WTC11 (cell line): ENCODE results near the gene RHCG. TPM values are rescaled to one million over a fixed set of nuclear protein-coding genes. Genes with fewer than 3 reads are reported as not detected.
A peak's percentile ranks its signal among the peaks of the same experiment; 100 is the strongest.

Experiments
- ATAC-seq: fragments of 200-7000 bp; cut with Tn5 transposase; 2 replicates; pipeline ENCODE4 v1.10.0; 2021; ENCODE audit warnings: mild to moderate bottlenecking, moderate library complexity
- CTCF ChIA-PET: fragments of 300-600 bp; sonication (Branson Sonifier 250); formaldehyde crosslinking; loops from one replicate; lab custom pipeline; 2021; ENCODE audit warnings: antibody characterized with exemption; lab: Charles Lee
- POLR2A ChIA-PET: fragments of 350-600 bp; sonication (Branson Sonifier 250); formaldehyde crosslinking; loops from one replicate; lab custom pipeline; 2021; ENCODE audit warnings: antibody characterized with exemption; lab: Charles Lee
- DNase-seq: peaks from one replicate; pipeline ENCODE4 v3.0.0; 2021; ENCODE audit warnings: low spot score
- H3K27ac Mint-ChIP-seq: 2 replicates; pipeline ENCODE4 v1.8.0; 2021; ENCODE audit warnings: mixed read lengths
- H3K27me3 Mint-ChIP-seq: 2 replicates; pipeline ENCODE4 v1.8.0; 2021; ENCODE audit warnings: low read depth, mild to moderate bottlenecking, moderate library complexity, mixed read lengths
- H3K36me3 Mint-ChIP-seq: 2 replicates; pipeline ENCODE4 v1.8.0; 2021; ENCODE audit warnings: mixed read lengths
- H3K4me1 Mint-ChIP-seq: 2 replicates; pipeline ENCODE4 v1.8.0; 2022; ENCODE audit warnings: mixed read lengths
- H3K4me3 Mint-ChIP-seq: 2 replicates; pipeline ENCODE4 v1.8.0; 2021; ENCODE audit warnings: mild to moderate bottlenecking, moderate library complexity, mixed read lengths
- H3K9me3 Mint-ChIP-seq: 2 replicates; pipeline ENCODE4 v1.8.0; 2021; ENCODE audit warnings: mixed read lengths
- CDX4 ChIP-seq: fragments of 250-450 bp; sonication (Bioruptor Pico); IDR thresholded peaks from 2 replicates; pipeline ENCODE4 v1.9.0; 2021; ENCODE audit warnings: moderate library complexity, mild to moderate bottlenecking, inconsistent platforms, borderline replicate concordance
- ELF4 ChIP-seq: sonication (generic); formaldehyde crosslinking; IDR thresholded peaks from 2 replicates; pipeline ENCODE4 v1.8.1; 2022; ENCODE audit warnings: low read depth, mild to moderate bottlenecking, moderate library complexity, missing genetic modification reagents
- EMX1 ChIP-seq: fragments of 250-450 bp; sonication (Bioruptor Pico); IDR thresholded peaks from 2 replicates; pipeline ENCODE4 v1.8.0; 2021; ENCODE audit warnings: mild to moderate bottlenecking
- ERG ChIP-seq: fragments of 250-450 bp; sonication (Bioruptor Pico); IDR thresholded peaks from 2 replicates; pipeline ENCODE4 v1.8.0; 2021; ENCODE audit warnings: mild to moderate bottlenecking
- ESRRA ChIP-seq: sonication (generic); formaldehyde crosslinking; IDR thresholded peaks from 2 replicates; pipeline ENCODE4 v1.8.1; 2022; ENCODE audit warnings: mild to moderate bottlenecking, missing genetic modification reagents, borderline replicate concordance
- FOXP1 ChIP-seq: sonication (generic); formaldehyde crosslinking; IDR thresholded peaks from 2 replicates; pipeline ENCODE4 v1.8.0; 2022; ENCODE audit warnings: missing genetic modification reagents, mild to moderate bottlenecking, moderate library complexity, borderline replicate concordance
- GRHL2 ChIP-seq: fragments of 250-450 bp; sonication (Bioruptor Pico); IDR thresholded peaks from 2 replicates; pipeline ENCODE4 v1.8.0; 2022; ENCODE audit warnings: mild to moderate bottlenecking, moderate library complexity; ENCODE audit not compliant: insufficient replicate concordance, severe bottlenecking
- IRF1 ChIP-seq: sonication (generic); formaldehyde crosslinking; IDR thresholded peaks from 2 replicates; pipeline ENCODE4 v1.8.0; 2023; ENCODE audit warnings: missing genetic modification reagents
- JAZF1 ChIP-seq: fragments of 250-450 bp; sonication (Bioruptor Pico); IDR thresholded peaks from 2 replicates; pipeline ENCODE4 v1.9.0; 2021; ENCODE audit warnings: moderate library complexity, mild to moderate bottlenecking, inconsistent platforms
- JUN ChIP-seq: sonication (generic); formaldehyde crosslinking; IDR thresholded peaks from 2 replicates; pipeline ENCODE4 v1.8.0; 2023; ENCODE audit warnings: mild to moderate bottlenecking, missing genetic modification reagents
- NR1H2 ChIP-seq: sonication (generic); formaldehyde crosslinking; IDR thresholded peaks from 2 replicates; pipeline ENCODE4 v1.9.0; 2021; ENCODE audit warnings: mild to moderate bottlenecking, moderate library complexity, missing genetic modification reagents
- NR2C2 ChIP-seq: sonication (generic); formaldehyde crosslinking; IDR thresholded peaks from 2 replicates; pipeline ENCODE4 v1.8.0; 2022; ENCODE audit warnings: mild to moderate bottlenecking, missing genetic modification reagents
- PRRX2 ChIP-seq: fragments of 250-450 bp; sonication (Bioruptor Pico); IDR thresholded peaks from 2 replicates; pipeline ENCODE4 v1.8.0; 2021; ENCODE audit warnings: mild to moderate bottlenecking
- RELA ChIP-seq: sonication (generic); formaldehyde crosslinking; IDR thresholded peaks from 2 replicates; pipeline ENCODE4 v1.8.1; 2022; ENCODE audit warnings: missing genetic modification reagents, mild to moderate bottlenecking, borderline replicate concordance
- SMAD3 ChIP-seq: sonication (generic); formaldehyde crosslinking; IDR thresholded peaks from 2 replicates; pipeline ENCODE4 v1.8.0; 2022; ENCODE audit warnings: missing genetic modification reagents, mild to moderate bottlenecking, borderline replicate concordance
- ZMAT4 ChIP-seq: fragments of 250-450 bp; sonication (Bioruptor Pico); IDR thresholded peaks from 2 replicates; pipeline ENCODE4 v1.9.0; 2021; ENCODE audit warnings: mild to moderate bottlenecking
- ZNF281 ChIP-seq: sonication (generic); formaldehyde crosslinking; IDR thresholded peaks from 2 replicates; pipeline ENCODE4 v1.8.0; 2023; ENCODE audit warnings: mild to moderate bottlenecking, missing genetic modification reagents
- ZNF425 ChIP-seq: fragments of 250-450 bp; sonication (Bioruptor Pico); conservative IDR thresholded peaks from 2 replicates; pipeline ENCODE4 v1.9.0; 2021; ENCODE audit warnings: mild to moderate bottlenecking
- total RNA-seq: library from RNA; stranded (reverse); gene quantifications from 3 replicates; pipeline ENCODE4 v1.2.3, GENCODE V29; 2021
- TF ChIP-seq, protein P1 (sequence below): sonication (generic); formaldehyde crosslinking; IDR thresholded peaks from 2 replicates; pipeline ENCODE4 v1.8.0; 2022; ENCODE audit warnings: mild to moderate bottlenecking, missing genetic modification reagents
- TF ChIP-seq, protein P2 (sequence below): sonication (generic); formaldehyde crosslinking; IDR thresholded peaks from 2 replicates; pipeline ENCODE4 v1.8.1; 2023; ENCODE audit warnings: mild to moderate bottlenecking, missing genetic modification reagents, moderate library complexity

RHCG gene
- total RNA-seq, 1 experiment from 2014 or later, result 0.31 TPM

- ChIA-PET CTCF (interaction anchor here (0.8 to 10.3 kb wide), 11 partner anchors 8 to 222 kb away, joined by 3 to 142 read pairs (median 4); no protein-coding TSS in a partner anchor), POLR2A (no interaction called here)
- no peak for DNase-seq
- peak; percentile 61 for ATAC-seq
- H3K9me3 Mint-ChIP-seq, result no peaks in the 10 kb centered on the region
- H3K4me3 Mint-ChIP-seq, result no peak overlapping the region
- H3K27ac Mint-ChIP-seq, result no peak overlapping the region
- H3K27me3 Mint-ChIP-seq, result peaks cover 39% of the 10 kb centered on the region
- no peaks in the 10 kb centered on the region for H3K36me3 Mint-ChIP-seq
- TF ChIP-seq, protein P1, sequence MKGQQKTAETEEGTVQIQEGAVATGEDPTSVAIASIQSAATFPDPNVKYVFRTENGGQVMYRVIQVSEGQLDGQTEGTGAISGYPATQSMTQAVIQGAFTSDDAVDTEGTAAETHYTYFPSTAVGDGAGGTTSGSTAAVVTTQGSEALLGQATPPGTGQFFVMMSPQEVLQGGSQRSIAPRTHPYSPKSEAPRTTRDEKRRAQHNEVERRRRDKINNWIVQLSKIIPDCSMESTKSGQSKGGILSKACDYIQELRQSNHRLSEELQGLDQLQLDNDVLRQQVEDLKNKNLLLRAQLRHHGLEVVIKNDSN (CRISPR knock-in tag), result no peak
- no peak for TF ChIP-seq JUN (CRISPR knock-in tag)
- TF ChIP-seq GRHL2 (CRISPR knock-in tag), result no peak
- TF ChIP-seq FOXP1, result no peak
- no peak for TF ChIP-seq ZNF281 (CRISPR knock-in tag)
- no peak for TF ChIP-seq ELF4 (CRISPR knock-in tag)
- no peak for TF ChIP-seq CDX4 (CRISPR knock-in tag)
- peaks cover 16% of the 10 kb centered on the region for H3K4me1 Mint-ChIP-seq
These were observed 46.0 kb downstream of the RHCG start for GRCh38 chr15:89450076-89451006.

- Mint-ChIP-seq H3K36me3 (no peaks in the 10 kb centered on the region), H3K4me3 (no peak overlapping the region), H3K27me3 (peaks cover 33% of the 10 kb centered on the region), H3K4me1 (peaks cover 30% of the 10 kb centered on the region), H3K27ac (no peak overlapping the region), H3K9me3 (no peaks in the 10 kb centered on the region)
- POLR2A ChIA-PET, result interaction anchor here (0.6 kb wide), 1 partner anchor 22 kb away, joined by 3 read pairs; no protein-coding TSS in a partner anchor
- no peak for DNase-seq
- CTCF ChIA-PET, result interaction anchor here (0.6 to 10.3 kb wide), 9 partner anchors 19 to 224 kb away, joined by 3 to 142 read pairs (median 3); no protein-coding TSS in a partner anchor
- no peak for ATAC-seq
- TF ChIP-seq ZMAT4 (CRISPR knock-in tag) (no peak), PRRX2 (no peak), EMX1 (no peak), JUN (CRISPR knock-in tag) (no peak)
- TF ChIP-seq, protein P2, sequence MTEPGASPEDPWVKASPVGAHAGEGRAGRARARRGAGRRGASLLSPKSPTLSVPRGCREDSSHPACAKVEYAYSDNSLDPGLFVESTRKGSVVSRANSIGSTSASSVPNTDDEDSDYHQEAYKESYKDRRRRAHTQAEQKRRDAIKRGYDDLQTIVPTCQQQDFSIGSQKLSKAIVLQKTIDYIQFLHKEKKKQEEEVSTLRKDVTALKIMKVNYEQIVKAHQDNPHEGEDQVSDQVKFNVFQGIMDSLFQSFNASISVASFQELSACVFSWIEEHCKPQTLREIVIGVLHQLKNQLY (CRISPR knock-in tag), result no peak
These were observed 47.6 kb downstream of the RHCG start for GRCh38 chr15:89448825-89449224.

GRCh38 chr15:89447676-89448075 is 48.7 kb downstream of the RHCG start:
- no peaks in the 10 kb centered on the region for H3K36me3 Mint-ChIP-seq
- POLR2A ChIA-PET, result interaction anchor here (0.6 kb wide), 1 partner anchor 47 kb away, joined by 3 read pairs; no protein-coding TSS in a partner anchor
- no peak for DNase-seq
- CTCF ChIA-PET, result interaction anchor here (0.7 to 10.3 kb wide), 5 partner anchors 14 to 90 kb away, joined by 3 to 142 read pairs (median 96); no protein-coding TSS in a partner anchor
- no peaks in the 10 kb centered on the region for H3K9me3 Mint-ChIP-seq
- H3K4me3 Mint-ChIP-seq, result no peak overlapping the region
- peaks cover 37% of the 10 kb centered on the region for H3K4me1 Mint-ChIP-seq
- H3K27me3 Mint-ChIP-seq, result peaks cover 21% of the 10 kb centered on the region
- ATAC-seq, result no peak
- no peak overlapping the region for H3K27ac Mint-ChIP-seq
- no peak for TF ChIP-seq IRF1 (CRISPR knock-in tag)
- no peak for TF ChIP-seq RELA (CRISPR knock-in tag)
- TF ChIP-seq FOXP1, result no peak
- no peak for TF ChIP-seq ZNF425
- TF ChIP-seq JAZF1 (CRISPR knock-in tag), result no peak
- TF ChIP-seq NR1H2 (CRISPR knock-in tag), result no peak
- TF ChIP-seq ERG, result no peak
- no peak for TF ChIP-seq ESRRA (CRISPR knock-in tag)
- TF ChIP-seq SMAD3 (CRISPR knock-in tag), result no peak
- no peak for TF ChIP-seq NR2C2 (CRISPR knock-in tag)
